ENCODE results near the gene TMEM126B. TPM values are rescaled to one million over a fixed set of nuclear protein-coding genes. Genes with fewer than 3 reads are reported as not detected.
"Not testable (repeated sequence)": the region's sequence is repeated elsewhere in the genome, so short reads cannot be mapped to it uniquely, and the experiment has no call there.

Gene TMEM126B
- 48.2 and 52.5 TPM in 2 replicates for total RNA-seq

DNA sequence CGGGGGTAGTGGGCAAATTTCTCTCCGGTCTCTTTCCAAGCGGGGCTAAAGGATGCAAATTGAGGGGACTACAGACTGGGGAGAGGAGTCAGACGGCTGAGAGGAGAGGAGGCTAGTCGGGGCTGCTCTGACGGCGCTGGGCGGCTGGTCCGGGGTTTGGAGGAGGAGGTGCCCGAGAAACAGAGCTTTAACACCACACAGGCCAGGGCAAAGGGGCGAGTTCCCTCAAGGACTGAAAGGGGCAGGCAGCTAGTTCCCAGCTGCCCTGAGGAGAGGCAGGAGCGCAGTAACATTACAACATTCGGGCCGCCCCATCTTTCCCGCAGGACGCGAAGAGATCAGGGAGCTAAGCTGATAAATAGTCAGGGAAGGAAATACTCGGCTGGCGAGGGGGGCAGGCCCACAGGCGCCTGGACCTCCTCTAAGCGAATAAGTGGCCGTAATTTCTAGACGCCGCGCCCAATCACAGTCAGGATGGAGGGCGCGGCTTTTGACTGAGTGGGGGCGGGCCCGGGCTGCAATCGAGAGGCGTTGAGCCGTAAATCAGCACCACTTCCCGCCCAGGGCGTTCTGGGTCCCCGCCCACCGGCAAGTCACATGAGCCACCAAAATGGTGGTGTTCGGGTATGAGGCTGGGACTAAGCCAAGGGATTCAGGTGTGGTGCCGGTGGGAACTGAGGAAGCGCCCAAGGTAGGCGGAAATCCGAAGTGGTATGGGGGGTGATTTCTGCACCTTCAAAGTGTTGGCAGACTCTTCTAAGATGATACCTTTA lies at the start of gene TMEM126B:
Gene TMEM126B, plus strand, starts transcription at position 596 of the 773 bp plus-strand sequence. Its CDS starts 15 bp downstream, at position 611.
- intact Hi-C loops (cut with micrococcal nuclease): loop anchor here (1.0 to 10.0 kb wide), 11 partner anchors 19 to 913 kb away; partner anchors contain the start of genes HIKESHI, PICALM and TMEM126A

GRCh38 chr11:85582111-85582510 lies 46.3 kb upstream of the TMEM126B start:
- intact Hi-C loops (cut with micrococcal nuclease): no loop called here

GRCh38 chr11:85589373-85589772 lies 39.0 kb upstream of the TMEM126B start:
- intact Hi-C loops (cut with micrococcal nuclease): no loop called here

- intact Hi-C loops (cut with micrococcal nuclease): loop anchor here (10.0 kb wide), 3 partner anchors 354 to 1224 kb away; no protein-coding TSS in a partner anchor
Measured at GRCh38 chr11:85590848-85591483, 37.4 kb upstream of the TMEM126B start.

DNA sequence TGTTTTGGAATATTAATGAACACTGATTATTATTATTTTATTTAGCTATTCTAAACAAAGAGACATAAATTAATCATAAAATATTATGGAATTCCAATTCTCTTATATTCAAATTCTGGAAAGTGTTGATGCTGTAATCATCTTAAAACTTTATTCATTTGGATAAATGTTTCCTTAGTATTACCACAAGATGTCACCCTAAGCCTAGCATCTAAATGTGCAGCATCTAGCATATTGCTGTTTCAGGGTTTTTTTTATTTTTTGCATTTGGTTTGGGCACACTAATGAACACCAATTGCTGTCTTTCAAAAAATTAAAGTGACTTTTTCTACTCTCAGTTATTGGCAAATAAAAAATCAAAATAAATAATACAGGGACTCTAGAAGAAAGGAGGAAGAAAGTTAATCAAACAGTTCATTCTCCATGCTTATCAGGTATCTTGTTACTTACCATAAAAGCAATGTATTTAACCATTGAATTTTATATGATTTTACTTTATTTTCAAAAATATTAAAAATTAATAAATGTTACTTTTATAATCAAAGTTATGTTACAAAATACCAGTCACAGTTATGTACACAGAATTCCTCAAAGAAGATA lies 33.0 kb upstream of the TMEM126B start:
- intact Hi-C loops (cut with micrococcal nuclease): loop anchor here (1.0 to 10.0 kb wide), 10 partner anchors 33 to 1322 kb away; partner anchors contain the start of genes CCDC83 and TMEM126B

GRCh38 chr11:85596886-85597285 lies 31.5 kb upstream of the TMEM126B start:
- intact Hi-C loops (cut with micrococcal nuclease): loop anchor here (5.0 to 10.0 kb wide), 6 partner anchors 348 to 1320 kb away; no protein-coding TSS in a partner anchor

GRCh38 chr11:85599083-85599482 lies 29.3 kb upstream of the TMEM126B start:
- intact Hi-C loops (cut with micrococcal nuclease): loop anchor here (5.0 to 10.0 kb wide), 6 partner anchors 346 to 1318 kb away; no protein-coding TSS in a partner anchor

GRCh38 chr11:85602526-85603213 lies 25.7 kb upstream of the TMEM126B start:
- intact Hi-C loops (cut with micrococcal nuclease): no loop called here

- intact Hi-C loops (cut with micrococcal nuclease): no loop called here
Measured at GRCh38 chr11:85603220-85603619, 25.2 kb upstream of the TMEM126B start.

DNA sequence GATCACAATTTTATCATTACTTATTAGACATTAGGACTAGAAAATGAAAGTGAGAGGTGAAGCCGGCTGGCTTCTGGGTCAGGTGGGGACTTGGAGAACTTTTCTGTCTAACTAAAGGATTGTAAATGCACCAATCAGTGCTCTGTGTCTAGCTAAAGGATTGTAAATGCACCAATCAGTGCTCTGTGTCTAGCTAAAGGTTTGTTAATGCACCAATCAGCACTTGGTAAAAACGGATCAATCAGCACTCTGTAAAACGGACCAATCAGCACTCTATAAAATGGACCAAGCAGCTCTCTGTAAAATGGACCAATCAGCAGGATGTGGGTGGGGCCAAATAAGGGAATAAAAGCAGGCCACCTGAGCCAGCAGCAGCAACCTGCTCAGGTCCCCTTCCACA lies 22.2 kb upstream of the TMEM126B start:
- intact Hi-C loops (cut with micrococcal nuclease): not testable (repeated sequence)

GRCh38 chr11:85608621-85609020 lies 19.8 kb upstream of the TMEM126B start:
- intact Hi-C loops (cut with micrococcal nuclease): not testable (repeated sequence)

GRCh38 chr11:85609286-85609685 lies 19.1 kb upstream of the TMEM126B start:
- intact Hi-C loops (cut with micrococcal nuclease): not testable (repeated sequence)

- intact Hi-C loops (cut with micrococcal nuclease): not testable (repeated sequence)
Measured at GRCh38 chr11:85611643-85612042, 16.8 kb upstream of the TMEM126B start.

DNA sequence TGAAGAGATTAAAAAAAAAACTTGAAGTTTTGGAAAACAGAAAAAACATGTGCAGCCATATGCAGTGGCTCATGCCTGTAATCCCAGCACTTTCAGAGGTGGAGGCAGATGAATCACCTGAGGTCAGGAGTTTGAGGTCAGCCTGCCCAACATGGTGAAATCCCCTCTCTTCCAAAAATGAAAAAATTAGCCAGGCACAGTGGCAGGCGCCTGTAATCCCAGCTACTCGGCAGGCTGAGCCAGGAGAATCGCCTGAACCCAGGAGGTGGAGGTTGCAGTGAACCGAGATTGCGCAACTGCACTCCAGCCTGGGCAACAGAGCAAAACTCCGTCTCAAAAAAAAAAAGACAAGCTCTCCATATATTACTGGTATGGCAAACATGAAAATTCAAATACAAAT lies 8.9 kb upstream of the TMEM126B start:
- intact Hi-C loops (cut with micrococcal nuclease): no loop called here

- intact Hi-C loops (cut with micrococcal nuclease): loop anchor here (10.0 kb wide), 1 partner anchor 905 kb away; no protein-coding TSS in a partner anchor
Measured at GRCh38 chr11:85620256-85620655, 8.1 kb upstream of the TMEM126B start.

- intact Hi-C loops (cut with micrococcal nuclease): loop anchor here (10.0 kb wide), 1 partner anchor 912 kb away; no protein-coding TSS in a partner anchor
Measured at GRCh38 chr11:85626496-85626895, 1.9 kb upstream of the TMEM126B start.

DNA sequence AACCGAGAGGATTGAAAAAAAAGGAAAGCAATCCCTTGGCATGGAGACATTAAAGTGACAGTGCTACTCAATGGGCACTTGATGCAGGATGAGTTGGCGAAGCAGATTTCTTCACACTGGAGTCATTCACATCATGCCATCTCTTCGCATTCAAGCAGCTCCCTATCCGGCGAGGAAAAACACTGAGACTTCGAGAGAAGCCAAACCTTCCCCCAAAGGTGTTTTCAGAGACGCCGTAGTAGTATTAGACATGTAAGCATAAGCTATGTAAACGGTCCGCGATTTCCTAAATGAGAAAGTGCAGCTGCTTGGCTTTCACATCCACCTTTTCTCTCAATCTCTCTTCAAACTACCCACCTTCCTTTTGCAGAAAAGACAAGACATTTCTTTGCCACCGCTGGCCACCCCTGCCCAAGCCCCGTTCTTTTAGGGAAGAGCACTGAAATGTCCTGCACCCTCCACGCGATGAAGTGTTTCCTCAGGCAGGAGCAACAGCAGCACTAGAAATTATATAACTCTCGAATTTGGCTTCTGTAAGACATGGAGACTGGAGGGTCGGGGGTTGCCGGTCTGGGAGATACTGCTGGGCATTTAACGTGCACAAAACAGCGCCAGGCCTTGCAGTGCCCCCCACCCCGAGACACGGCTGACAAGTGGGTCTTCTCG lies 928 bp upstream of the TMEM126B start, which contains the start of gene DLG2:
Gene DLG2, minus strand, starts transcription at position 13 of the 666 bp plus-strand sequence.
- intact Hi-C loops (cut with micrococcal nuclease): loop anchor here (10.0 kb wide), 1 partner anchor 913 kb away; no protein-coding TSS in a partner anchor

GRCh38 chr11:85628771-85629341 lies 463 bp downstream of the TMEM126B start:
- intact Hi-C loops (cut with micrococcal nuclease): loop anchor here (1.0 to 10.0 kb wide), 11 partner anchors 18 to 914 kb away; partner anchors contain the start of genes HIKESHI, PICALM and TMEM126A

DNA sequence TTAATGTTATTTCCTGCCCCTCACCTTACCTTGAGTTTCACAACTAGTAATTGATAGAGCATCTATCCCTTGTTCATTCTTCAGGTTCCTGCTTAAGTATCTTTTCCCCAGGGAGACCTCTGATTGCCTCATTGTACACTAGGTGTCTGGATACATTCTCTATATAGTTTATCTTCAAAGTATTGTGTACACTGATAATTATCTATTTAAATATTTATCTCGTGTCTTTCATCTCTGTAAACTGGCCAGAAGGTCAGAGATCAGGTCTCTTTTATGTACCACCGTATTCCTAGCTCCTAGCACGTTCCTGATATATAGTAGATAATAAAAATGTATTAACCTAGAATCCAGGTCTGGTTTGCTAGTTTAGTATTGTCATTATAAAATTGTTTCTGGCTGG lies 6.4 kb downstream of the TMEM126B start:
- intact Hi-C loops (cut with micrococcal nuclease): no loop called here

DNA sequence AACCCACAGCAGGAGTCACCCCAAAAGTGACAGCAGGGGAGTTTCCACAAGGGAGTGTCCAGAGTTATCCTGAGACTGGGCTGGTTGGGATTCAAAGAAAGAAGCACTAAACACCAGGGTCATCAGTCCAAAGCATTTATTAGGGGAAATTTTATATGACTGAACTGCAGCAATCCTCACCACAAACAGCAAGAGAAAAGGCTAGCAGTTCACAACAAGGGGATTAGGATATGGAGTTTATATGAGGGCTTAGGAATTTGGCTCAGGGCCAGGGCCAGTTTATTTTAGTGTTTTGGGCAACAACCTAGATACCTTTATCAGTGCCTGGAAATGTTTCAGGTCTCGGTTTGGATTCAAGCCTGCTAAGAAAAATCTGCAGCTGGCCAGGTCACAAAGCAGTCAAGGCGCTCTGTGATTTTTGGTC lies 14.8 kb downstream of the TMEM126B start:
- intact Hi-C loops (cut with micrococcal nuclease): no loop called here
